Measurements from ENCODE around the gene KIF26B.

The KIF26B gene

DNA sequence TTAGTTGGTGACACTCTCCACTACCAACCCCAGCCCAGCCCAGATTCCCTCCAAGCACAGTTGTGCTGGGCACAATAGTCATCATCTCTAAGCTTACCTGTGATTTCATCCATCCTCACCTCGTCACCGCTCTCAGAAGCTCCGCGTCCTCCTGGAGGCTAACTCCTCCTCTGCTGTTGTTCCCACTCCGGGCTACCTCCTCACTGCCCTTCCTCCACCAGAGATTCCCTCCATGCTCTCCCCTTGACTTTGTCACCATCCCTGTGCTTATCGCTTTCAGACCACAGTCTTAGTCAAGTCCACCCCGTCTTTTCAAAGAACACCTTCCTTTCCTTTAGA lies 47.0 kb upstream of the KIF26B start:
- TF ChIP-seq, protein P1, sequence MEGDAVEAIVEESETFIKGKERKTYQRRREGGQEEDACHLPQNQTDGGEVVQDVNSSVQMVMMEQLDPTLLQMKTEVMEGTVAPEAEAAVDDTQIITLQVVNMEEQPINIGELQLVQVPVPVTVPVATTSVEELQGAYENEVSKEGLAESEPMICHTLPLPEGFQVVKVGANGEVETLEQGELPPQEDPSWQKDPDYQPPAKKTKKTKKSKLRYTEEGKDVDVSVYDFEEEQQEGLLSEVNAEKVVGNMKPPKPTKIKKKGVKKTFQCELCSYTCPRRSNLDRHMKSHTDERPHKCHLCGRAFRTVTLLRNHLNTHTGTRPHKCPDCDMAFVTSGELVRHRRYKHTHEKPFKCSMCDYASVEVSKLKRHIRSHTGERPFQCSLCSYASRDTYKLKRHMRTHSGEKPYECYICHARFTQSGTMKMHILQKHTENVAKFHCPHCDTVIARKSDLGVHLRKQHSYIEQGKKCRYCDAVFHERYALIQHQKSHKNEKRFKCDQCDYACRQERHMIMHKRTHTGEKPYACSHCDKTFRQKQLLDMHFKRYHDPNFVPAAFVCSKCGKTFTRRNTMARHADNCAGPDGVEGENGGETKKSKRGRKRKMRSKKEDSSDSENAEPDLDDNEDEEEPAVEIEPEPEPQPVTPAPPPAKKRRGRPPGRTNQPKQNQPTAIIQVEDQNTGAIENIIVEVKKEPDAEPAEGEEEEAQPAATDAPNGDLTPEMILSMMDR (IDR thresholded peaks at IDR 0.05; ENCODE audit: low read length): no peak
- no peak for TF ChIP-seq EZH2 (IDR thresholded peaks at IDR 0.05; ENCODE audit: borderline replicate concordance, low read length)
- Histone ChIP-seq H3F3A (ENCODE audit: insufficient read depth, low read length) (no peaks in the 10 kb centered on the region), H3K4me3 (ENCODE audit: low read depth, low read length, poor library complexity, severe bottlenecking) (no peak overlapping the region), H4K20me1 (ENCODE audit: insufficient read depth, low read length) (no peaks in the 10 kb centered on the region), H3K27me3 (ENCODE audit: insufficient read depth, low read length) (0 out of 2 replicates have a peak, but pooled peaks cover 5% of the 10 kb centered on the region), H2AFZ (ENCODE audit: low read length) (no peak overlapping the region), H3K9me2 (ENCODE audit: low read depth, low read length) (no peaks in the 10 kb centered on the region), H3K27ac (ENCODE audit: low read depth, low read length, poor library complexity, severe bottlenecking) (no peak overlapping the region), H3K79me2 (ENCODE audit: insufficient read depth, low read length) (no peaks in the 10 kb centered on the region), H3K36me3 (ENCODE audit: insufficient read depth, low read length) (no peaks in the 10 kb centered on the region), H3K9ac (ENCODE audit: low read length) (no peak overlapping the region), H3K4me1 (ENCODE audit: insufficient read depth, low read length, severe bottlenecking) (no peaks in the 10 kb centered on the region), H3K4me2 (ENCODE audit: low read length) (no peak overlapping the region), H3K9me3 (ENCODE audit: low read length) (no peaks in the 10 kb centered on the region)

DNA sequence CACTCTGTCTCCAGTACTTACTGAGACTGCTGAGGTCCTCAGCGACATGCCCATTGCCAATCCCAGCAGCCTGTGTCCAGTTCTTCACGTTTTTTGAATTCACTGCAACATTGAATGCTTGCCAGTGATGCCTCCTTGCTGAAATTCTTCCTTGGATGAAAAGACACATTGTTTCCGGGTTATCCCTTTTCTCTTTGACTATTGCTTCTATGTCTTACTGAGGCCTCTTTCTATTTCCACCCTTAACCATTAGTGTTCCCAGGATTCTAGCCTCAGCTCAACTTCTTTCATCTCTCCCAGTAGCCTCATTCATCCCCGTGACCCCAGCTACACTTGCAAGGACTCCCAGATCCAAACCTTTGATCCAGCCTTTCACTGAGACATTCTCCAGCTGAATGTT lies 46.5 kb upstream of the KIF26B start:
- Histone ChIP-seq H3K4me2 (ENCODE audit: low read length) (no peak overlapping the region), H4K20me1 (ENCODE audit: insufficient read depth, low read length) (no peaks in the 10 kb centered on the region), H3K9me2 (ENCODE audit: low read depth, low read length) (no peaks in the 10 kb centered on the region), H3K4me1 (ENCODE audit: insufficient read depth, low read length, severe bottlenecking) (no peaks in the 10 kb centered on the region), H3K9ac (ENCODE audit: low read length) (no peak overlapping the region), H3K27ac (ENCODE audit: low read depth, low read length, poor library complexity, severe bottlenecking) (no peak overlapping the region), H3K27me3 (ENCODE audit: insufficient read depth, low read length) (0 out of 2 replicates have a peak, but pooled peaks cover 5% of the 10 kb centered on the region), H3K4me3 (ENCODE audit: low read depth, low read length, poor library complexity, severe bottlenecking) (no peak overlapping the region), H3K9me3 (ENCODE audit: low read length) (no peaks in the 10 kb centered on the region), H3F3A (ENCODE audit: insufficient read depth, low read length) (no peaks in the 10 kb centered on the region), H3K36me3 (ENCODE audit: insufficient read depth, low read length) (no peaks in the 10 kb centered on the region), H2AFZ (ENCODE audit: low read length) (no peak overlapping the region), H3K79me2 (ENCODE audit: insufficient read depth, low read length) (no peaks in the 10 kb centered on the region)
- TF ChIP-seq, protein P1 (IDR thresholded peaks at IDR 0.05; ENCODE audit: low read length): no peak
- no peak for TF ChIP-seq EZH2 (IDR thresholded peaks at IDR 0.05; ENCODE audit: borderline replicate concordance, low read length)

DNA sequence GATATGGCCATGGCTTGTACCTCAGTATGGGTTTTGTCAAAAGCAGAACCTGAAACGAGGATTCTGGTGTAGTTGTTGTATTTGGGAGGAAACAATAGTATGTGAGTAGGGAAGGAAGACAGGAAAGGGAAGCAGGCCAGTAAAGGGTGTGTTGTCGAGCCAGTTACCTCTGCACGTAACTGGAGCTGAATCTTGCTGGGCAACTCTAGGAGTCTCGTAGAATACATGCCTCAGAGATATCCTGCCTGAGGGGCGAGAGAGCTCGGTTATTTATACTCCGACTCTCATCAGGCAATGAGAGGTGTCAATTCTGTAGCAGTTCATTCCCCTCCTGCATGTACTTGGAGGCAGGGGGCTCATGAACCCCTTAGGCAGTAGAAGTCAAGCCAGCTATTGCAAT lies 45.9 kb upstream of the KIF26B start:
- Histone ChIP-seq H3K4me1 (ENCODE audit: insufficient read depth, low read length, severe bottlenecking) (no peaks in the 10 kb centered on the region), H3K36me3 (ENCODE audit: insufficient read depth, low read length) (no peaks in the 10 kb centered on the region), H3K9ac (ENCODE audit: low read length) (no peak overlapping the region), H3K9me3 (ENCODE audit: low read length) (no peaks in the 10 kb centered on the region), H3K9me2 (ENCODE audit: low read depth, low read length) (no peaks in the 10 kb centered on the region), H3F3A (ENCODE audit: insufficient read depth, low read length) (no peaks in the 10 kb centered on the region), H3K79me2 (ENCODE audit: insufficient read depth, low read length) (no peaks in the 10 kb centered on the region), H3K27me3 (ENCODE audit: insufficient read depth, low read length) (0 out of 2 replicates have a peak, but pooled peaks cover 5% of the 10 kb centered on the region), H3K27ac (ENCODE audit: low read depth, low read length, poor library complexity, severe bottlenecking) (no peak overlapping the region), H3K4me2 (ENCODE audit: low read length) (no peak overlapping the region), H2AFZ (ENCODE audit: low read length) (no peak overlapping the region), H4K20me1 (ENCODE audit: insufficient read depth, low read length) (no peaks in the 10 kb centered on the region), H3K4me3 (ENCODE audit: low read depth, low read length, poor library complexity, severe bottlenecking) (no peak overlapping the region)
- no peak for TF ChIP-seq EZH2 (IDR thresholded peaks at IDR 0.05; ENCODE audit: borderline replicate concordance, low read length)
- TF ChIP-seq, protein P1 (IDR thresholded peaks at IDR 0.05; ENCODE audit: low read length): no peak
